ENCODE data around the gene IER2.
A peak's percentile ranks its signal among the peaks of the same experiment; 100 is the strongest.

IER2 gene

DNA sequence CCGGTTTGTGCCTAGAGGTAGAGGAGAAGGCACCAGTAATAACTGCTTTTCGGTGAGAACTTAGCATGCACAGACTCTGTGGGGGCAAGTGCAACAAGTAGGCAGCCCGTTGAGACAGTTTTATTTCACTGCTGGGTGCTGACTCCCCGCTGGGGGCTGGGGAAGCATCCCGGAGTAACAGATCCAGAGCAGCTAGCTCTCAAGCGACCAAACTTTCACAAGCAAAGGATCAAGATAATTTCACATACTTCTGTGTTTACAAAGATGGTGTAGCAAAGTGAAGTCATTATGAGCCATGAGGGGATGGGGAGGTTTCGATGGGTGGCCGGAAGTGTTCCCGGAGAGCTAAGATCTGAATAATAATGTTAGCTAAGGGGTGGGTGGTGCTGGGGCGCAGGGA, 29.4 kb upstream of the IER2 start:
- peak overlapping the region; percentile 80; the same call in 1 of the 2 replicates for H3K4me2 ChIP-seq (ENCODE audit: low read length)

DNA sequence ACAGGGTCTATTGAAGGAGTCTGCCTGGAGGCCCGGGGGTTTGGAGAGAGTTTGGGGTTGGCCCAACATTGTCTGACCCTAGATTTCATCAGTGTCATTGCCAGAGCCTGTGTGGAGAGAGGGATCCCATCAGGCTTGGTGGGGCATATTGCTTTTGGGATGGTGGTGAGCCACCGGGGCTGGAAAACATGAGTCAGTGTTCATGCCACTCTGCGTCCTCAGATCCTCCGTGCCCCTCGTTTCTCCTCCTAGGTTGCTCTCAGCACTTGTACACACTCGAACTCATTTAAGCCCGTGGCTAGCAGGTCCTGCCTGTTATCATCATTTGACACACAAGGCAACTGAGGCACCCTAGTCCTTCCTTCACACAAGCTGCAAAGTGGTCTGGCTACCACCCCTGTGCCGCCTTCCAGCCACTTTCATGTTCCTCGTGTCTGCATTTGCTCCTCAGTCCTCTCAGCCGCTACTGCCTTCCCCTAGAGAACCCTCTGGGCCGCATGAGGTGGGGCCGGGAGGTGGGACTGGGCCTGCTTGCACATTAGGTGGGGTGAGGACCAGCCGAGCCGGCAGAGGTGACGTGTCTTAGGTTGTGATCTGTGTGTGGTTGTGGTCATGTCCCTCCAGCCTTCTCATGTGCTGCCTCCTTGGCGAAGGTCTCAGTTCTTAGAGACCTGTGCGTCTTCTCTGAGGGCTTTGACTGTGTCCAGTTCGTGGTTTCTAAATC, 28.5 kb upstream of the IER2 start:
- H3K9ac ChIP-seq (ENCODE audit: low read length), result no peak overlapping the region

More for the DNA sequence above, 29.4 kb upstream of the IER2 start:
- Histone ChIP-seq H3K4me1 (ENCODE audit: insufficient read depth, low read length, severe bottlenecking) (peaks cover 43% of the 10 kb centered on the region), H3K36me3 (ENCODE audit: insufficient read depth, low read length) (peaks cover 29% of the 10 kb centered on the region; the same call in 1 of the 2 replicates), H3K9me2 (ENCODE audit: low read depth, low read length) (no peaks in the 10 kb centered on the region), H3K27ac (ENCODE audit: low read depth, low read length, poor library complexity, severe bottlenecking) (no peak overlapping the region), H3F3A (ENCODE audit: insufficient read depth, low read length) (peaks cover 4% of the 10 kb centered on the region; the same call in 1 of the 2 replicates), H3K27me3 (ENCODE audit: insufficient read depth, low read length) (no peaks in the 10 kb centered on the region), H4K20me1 (ENCODE audit: insufficient read depth, low read length) (no peaks in the 10 kb centered on the region), H3K9ac (ENCODE audit: low read length) (no peak overlapping the region; the same call in 1 of the 2 replicates), H3K79me2 (ENCODE audit: insufficient read depth, low read length) (peaks cover 44% of the 10 kb centered on the region), H3K4me3 (ENCODE audit: low read depth, low read length, poor library complexity, severe bottlenecking) (no peak overlapping the region), H3K9me3 (ENCODE audit: low read length) (no peaks in the 10 kb centered on the region), H2AFZ (ENCODE audit: low read length) (no peak overlapping the region)
- TF ChIP-seq CTCF (IDR thresholded peaks at IDR 0.05; ENCODE audit: low read length) (no peak), EZH2 (IDR thresholded peaks at IDR 0.05; ENCODE audit: borderline replicate concordance, low read length) (no peak)

DNA sequence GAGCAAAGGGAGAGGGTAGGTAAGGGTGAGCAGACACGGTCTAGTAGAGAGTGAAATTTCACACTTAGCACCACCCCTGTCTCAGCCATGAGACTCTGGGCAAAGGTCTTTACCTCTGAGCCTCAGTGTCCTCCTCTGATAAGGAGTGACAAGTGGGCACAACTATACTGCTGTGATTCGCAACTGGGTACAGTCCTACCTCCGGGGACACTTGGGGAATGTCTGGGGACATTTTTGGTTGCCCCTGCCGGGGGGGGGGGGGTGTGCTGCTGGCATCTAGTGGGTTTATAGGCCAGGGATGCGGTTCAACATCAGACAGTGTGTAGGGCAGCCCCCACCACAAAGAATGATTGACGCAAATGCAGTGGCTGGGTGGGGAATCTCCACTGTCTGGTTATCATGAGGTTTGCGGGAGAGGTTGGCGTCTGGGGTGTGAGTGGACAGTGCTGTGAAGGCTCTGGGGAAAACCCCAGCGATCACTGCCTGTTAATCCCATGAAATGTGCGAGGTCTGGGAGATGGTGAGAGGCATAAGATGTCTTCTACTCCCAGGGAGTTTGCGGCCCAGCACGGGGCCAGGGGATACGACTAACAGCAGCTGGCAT, 27.8 kb upstream of the IER2 start:
- H3K4me3 ChIP-seq (ENCODE audit: low read depth, low read length, poor library complexity, severe bottlenecking), result no peak overlapping the region
- H3K9me3 ChIP-seq (ENCODE audit: low read length), result no peaks in the 10 kb centered on the region
- no peak overlapping the region for H3K27ac ChIP-seq (ENCODE audit: low read depth, low read length, poor library complexity, severe bottlenecking)
- H3K4me2 ChIP-seq (ENCODE audit: low read length), result no peak overlapping the region
- H3F3A ChIP-seq (ENCODE audit: insufficient read depth, low read length), result no peaks in the 10 kb centered on the region
- H3K36me3 ChIP-seq (ENCODE audit: insufficient read depth, low read length), result peaks cover 33% of the 10 kb centered on the region; the same call in 1 of the 2 replicates
- H4K20me1 ChIP-seq (ENCODE audit: insufficient read depth, low read length), result no peaks in the 10 kb centered on the region
- H3K9ac ChIP-seq (ENCODE audit: low read length), result no peak overlapping the region
- peaks cover 50% of the 10 kb centered on the region for H3K79me2 ChIP-seq (ENCODE audit: insufficient read depth, low read length)
- H2AFZ ChIP-seq (ENCODE audit: low read length), result no peak overlapping the region
- no peaks in the 10 kb centered on the region for H3K9me2 ChIP-seq (ENCODE audit: low read depth, low read length)
- H3K4me1 ChIP-seq (ENCODE audit: insufficient read depth, low read length, severe bottlenecking), result peaks cover 36% of the 10 kb centered on the region
- no peaks in the 10 kb centered on the region for H3K27me3 ChIP-seq (ENCODE audit: insufficient read depth, low read length)
- no peak for TF ChIP-seq EZH2 (IDR thresholded peaks at IDR 0.05; ENCODE audit: borderline replicate concordance, low read length)
- no peak for TF ChIP-seq CTCF (IDR thresholded peaks at IDR 0.05; ENCODE audit: low read length)

More for the DNA sequence above, 28.5 kb upstream of the IER2 start:
- Histone ChIP-seq H3K9me2 (ENCODE audit: low read depth, low read length) (no peaks in the 10 kb centered on the region), H3K27ac (ENCODE audit: low read depth, low read length, poor library complexity, severe bottlenecking) (no peak overlapping the region), H3K36me3 (ENCODE audit: insufficient read depth, low read length) (peaks cover 33% of the 10 kb centered on the region; the same call in 1 of the 2 replicates), H3F3A (ENCODE audit: insufficient read depth, low read length) (peaks cover 4% of the 10 kb centered on the region; the same call in 1 of the 2 replicates), H3K79me2 (ENCODE audit: insufficient read depth, low read length) (peaks cover 45% of the 10 kb centered on the region), H3K27me3 (ENCODE audit: insufficient read depth, low read length) (no peaks in the 10 kb centered on the region), H3K9me3 (ENCODE audit: low read length) (no peaks in the 10 kb centered on the region), H3K4me2 (ENCODE audit: low read length) (no peak overlapping the region; the same call in 1 of the 2 replicates), H3K4me3 (ENCODE audit: low read depth, low read length, poor library complexity, severe bottlenecking) (no peak overlapping the region), H2AFZ (ENCODE audit: low read length) (no peak overlapping the region), H3K4me1 (ENCODE audit: insufficient read depth, low read length, severe bottlenecking) (peaks cover 39% of the 10 kb centered on the region), H4K20me1 (ENCODE audit: insufficient read depth, low read length) (no peaks in the 10 kb centered on the region)
- TF ChIP-seq EZH2 (IDR thresholded peaks at IDR 0.05; ENCODE audit: borderline replicate concordance, low read length), result no peak
- TF ChIP-seq CTCF (IDR thresholded peaks at IDR 0.05; ENCODE audit: low read length), result no peak
